H1 (cell line): ENCODE results near the gene CAMKK1. TPM values are rescaled to one million over a fixed set of nuclear protein-coding genes. Genes with fewer than 3 reads are reported as not detected.

Source experiments
- CTBP2 ChIP-seq: IDR thresholded peaks from 2 replicates; pipeline ENCODE4 v1.7.0; 2011; ENCODE audit warnings: borderline replicate concordance, mild to moderate bottlenecking, moderate library complexity, mixed read lengths, low read length; ENCODE audit not compliant: insufficient read depth, insufficient read length
- KDM4A ChIP-seq: IDR thresholded peaks from one replicate; pipeline ENCODE4 v1.7.1; 2012; ENCODE audit warnings: low read depth, mild to moderate bottlenecking, moderate library complexity, low read length, inconsistent platforms; ENCODE audit not compliant: severe bottlenecking
- SP1 ChIP-seq: IDR thresholded peaks from 2 replicates; pipeline ENCODE4 v1.6.1; 2011; ENCODE audit warnings: low read depth, low read length
- polyA plus RNA-seq, 7 experiments: library from polyadenylated mRNA; depleted of rRNA in 3 of 7; stranded (reverse) in 5 of 7; unstranded in 2 of 7; fragments of >200 nt in 5 of 7; fragments of 200-250 nt in 2 of 7; gene quantifications; 1 replicate in 5 of 7; 2 replicates in 1 of 7; 4 replicates in 1 of 7; pipeline versions ENCODE4 v1.2.1 to v1.2.3, GENCODE V29; 2011 to 2013; ENCODE audit warnings: missing spikeins in 2 of 7, mixed read lengths in 2 of 7
- total RNA-seq: library from RNA; stranded (reverse); fragmentation: NEBNext Ultra II Directional; extraction: Animal tissue kit (Norgen Biotek cat#: 25700); gene quantifications from 2 replicates; pipeline ENCODE4 v1.2.1, GENCODE V29; 2021
- TF ChIP-seq, protein P1 (sequence below), 3 experiments: IDR thresholded peaks; 1 replicate in 2 of 3; 2 replicates in 1 of 3; pipeline versions ENCODE4 v1.5.1 to v1.6.1; 2011; ENCODE audit warnings: low read length in 3 of 3, mild to moderate bottlenecking in 3 of 3, inconsistent platforms in 2 of 3, low read depth in 1 of 3, moderate library complexity in 1 of 3; ENCODE audit not compliant: insufficient read depth in 1 of 3; ENCODE audit errors: control extremely low read depth in 1 of 3

CAMKK1 gene
- total and polyA plus RNA-seq, 2 of the 8 experiments (the other 6 are each of a cell fraction or from before 2014, with no cell fraction given) = 7.1 to 7.6 TPM

DNA sequence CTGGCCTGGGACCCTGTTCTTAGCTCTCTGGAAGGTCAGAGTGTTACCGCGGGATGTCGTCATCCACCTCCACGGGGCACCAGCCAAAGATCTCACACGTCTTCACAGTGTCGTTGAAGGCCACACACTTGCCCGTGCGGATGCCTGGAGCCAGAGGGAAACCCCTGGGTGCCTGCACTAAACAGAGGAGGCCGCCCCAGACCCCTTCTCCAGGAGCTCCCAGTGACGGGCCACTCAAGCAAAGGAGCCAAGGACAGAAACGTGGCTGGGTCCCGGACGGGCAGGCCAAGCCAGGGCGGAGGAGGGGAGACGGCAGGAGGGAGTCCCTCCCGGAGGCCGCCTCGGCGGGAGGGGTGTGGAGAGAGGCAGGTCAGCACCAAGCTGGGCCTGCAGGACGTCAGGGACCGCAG lies 11.0 kb upstream of the CAMKK1 start (continued):
- TF ChIP-seq KDM4A (no peak), SP1 (no peak), CTBP2 (no peak)
- TF ChIP-seq, protein P1, sequence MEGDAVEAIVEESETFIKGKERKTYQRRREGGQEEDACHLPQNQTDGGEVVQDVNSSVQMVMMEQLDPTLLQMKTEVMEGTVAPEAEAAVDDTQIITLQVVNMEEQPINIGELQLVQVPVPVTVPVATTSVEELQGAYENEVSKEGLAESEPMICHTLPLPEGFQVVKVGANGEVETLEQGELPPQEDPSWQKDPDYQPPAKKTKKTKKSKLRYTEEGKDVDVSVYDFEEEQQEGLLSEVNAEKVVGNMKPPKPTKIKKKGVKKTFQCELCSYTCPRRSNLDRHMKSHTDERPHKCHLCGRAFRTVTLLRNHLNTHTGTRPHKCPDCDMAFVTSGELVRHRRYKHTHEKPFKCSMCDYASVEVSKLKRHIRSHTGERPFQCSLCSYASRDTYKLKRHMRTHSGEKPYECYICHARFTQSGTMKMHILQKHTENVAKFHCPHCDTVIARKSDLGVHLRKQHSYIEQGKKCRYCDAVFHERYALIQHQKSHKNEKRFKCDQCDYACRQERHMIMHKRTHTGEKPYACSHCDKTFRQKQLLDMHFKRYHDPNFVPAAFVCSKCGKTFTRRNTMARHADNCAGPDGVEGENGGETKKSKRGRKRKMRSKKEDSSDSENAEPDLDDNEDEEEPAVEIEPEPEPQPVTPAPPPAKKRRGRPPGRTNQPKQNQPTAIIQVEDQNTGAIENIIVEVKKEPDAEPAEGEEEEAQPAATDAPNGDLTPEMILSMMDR (IDR thresholded peaks at IDR 0.05; ENCODE audit: control extremely low read depth in 1 of 3, insufficient read depth in 1 of 3, low read depth in 1 of 3, low read length in 3 of 3) = no peak
